MM.1S (cell line): ENCODE measurements around the gene RNPC3.

Source experiments
- DNase-seq: peaks from one replicate; pipeline ENCODE4 v3.0.0-alpha.2; 2015
- H2AFZ ChIP-seq: fragments of 300-600 bp; sonication (generic); 2 replicates; pipeline ENCODE4 v1.6.0; 2016; ENCODE audit warnings: antibody characterized with exemption, low read length
- H3F3A ChIP-seq: fragments of 300-600 bp; sonication (generic); 2 replicates; pipeline ENCODE4 v1.6.1; 2016; ENCODE audit warnings: mild to moderate bottlenecking, antibody characterized with exemption, low read length, moderate library complexity, mixed read lengths; ENCODE audit not compliant: insufficient read depth
- H3K27ac ChIP-seq: fragments of 300-600 bp; sonication (generic); 2 replicates; pipeline ENCODE4 v1.5.1; 2016; ENCODE audit warnings: mild to moderate bottlenecking, low read length
- H3K27me3 ChIP-seq: fragments of 300-600 bp; sonication (generic); replicated peaks from 2 replicates; pipeline ENCODE4 v1.6.0; 2016; ENCODE audit warnings: low read length; ENCODE audit not compliant: insufficient read depth
- H3K36me3 ChIP-seq: fragments of 300-600 bp; sonication (generic); replicated peaks from 2 replicates; pipeline ENCODE4 v1.6.1; 2016; ENCODE audit warnings: mild to moderate bottlenecking, low read length, mixed read lengths; ENCODE audit not compliant: insufficient read depth
- H3K4me1 ChIP-seq: fragments of 300-600 bp; sonication (generic); 2 replicates; pipeline ENCODE4 v1.6.1; 2016; ENCODE audit warnings: low read length, mixed read lengths
- H3K4me2 ChIP-seq: fragments of 300-600 bp; sonication (generic); 2 replicates; pipeline ENCODE4 v1.6.0; 2016; ENCODE audit warnings: low read depth, low read length
- H3K4me3 ChIP-seq: fragments of 300-600 bp; sonication (generic); 2 replicates; pipeline ENCODE4 v1.5.1; 2016; ENCODE audit warnings: low read length, mixed read lengths
- H3K79me2 ChIP-seq: fragments of 300-600 bp; sonication (generic); 2 replicates; pipeline ENCODE4 v1.6.1; 2016; ENCODE audit warnings: mixed run types, low read length, mixed read lengths
- H3K9ac ChIP-seq: fragments of 300-600 bp; sonication (generic); 2 replicates; pipeline ENCODE4 v1.6.1; 2016; ENCODE audit warnings: low read length, mixed read lengths
- H3K9me2 ChIP-seq: fragments of 300-600 bp; sonication (generic); replicated peaks from 2 replicates; pipeline ENCODE4 v1.6.1; 2016; ENCODE audit warnings: mild to moderate bottlenecking, low read length, mixed read lengths; ENCODE audit not compliant: insufficient read depth
- H3K9me3 ChIP-seq: fragments of 300-600 bp; sonication (generic); replicated peaks from 2 replicates; pipeline ENCODE4 v1.6.1; 2016; ENCODE audit warnings: mild to moderate bottlenecking, low read length, mixed read lengths; ENCODE audit not compliant: insufficient read depth
- H4K20me1 ChIP-seq: fragments of 300-600 bp; sonication (generic); 2 replicates; pipeline ENCODE4 v1.6.1; 2016; ENCODE audit warnings: mild to moderate bottlenecking, low read length, moderate library complexity, mixed read lengths; ENCODE audit not compliant: insufficient read depth
- CTCF ChIP-seq: fragments of 300-600 bp; sonication (generic); IDR thresholded peaks from 2 replicates; pipeline ENCODE4 v1.5.1; 2016; ENCODE audit warnings: antibody characterized with exemption, low read length, mixed read lengths
- EZH2 ChIP-seq: fragments of 300-600 bp; sonication (generic); optimal IDR thresholded peaks from 2 replicates; pipeline ENCODE3; 2017; ENCODE audit warnings: low read depth, mild to moderate bottlenecking, antibody characterized with exemption, low read length, mixed read lengths
- EZH2phosphoT487 ChIP-seq: fragments of 300-600 bp; sonication (generic); IDR thresholded peaks from 2 replicates; pipeline ENCODE4 v1.6.1; 2018; ENCODE audit warnings: antibody characterized with exemption, low read length

The RNPC3 gene

DNA sequence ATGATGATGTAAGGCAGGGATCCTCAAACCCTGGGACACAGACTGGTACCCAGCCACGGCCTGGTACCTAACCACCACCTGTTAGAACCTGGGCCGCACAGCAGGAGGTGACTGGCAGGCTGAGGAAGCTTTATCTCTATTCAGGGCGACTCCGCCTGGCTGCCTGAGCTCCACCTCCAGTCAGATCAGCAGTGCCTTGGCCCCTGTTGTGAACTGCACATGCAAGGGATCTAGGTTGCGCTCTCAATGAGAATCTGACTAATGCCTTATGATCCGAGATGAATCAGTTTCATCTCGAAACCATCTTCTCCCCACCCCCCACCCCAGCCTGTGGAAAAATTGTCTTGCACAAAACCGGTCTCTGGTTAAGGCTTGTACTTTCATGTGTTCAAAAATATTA, 4.2 kb downstream of the RNPC3 start:
- H3K79me2 ChIP-seq, result peaks cover 60% of the 10 kb centered on the region
- TF ChIP-seq CTCF, result no peak
- TF ChIP-seq EZH2, result no peak
- no peak for TF ChIP-seq EZH2phosphoT487
- no peak for DNase-seq

DNA sequence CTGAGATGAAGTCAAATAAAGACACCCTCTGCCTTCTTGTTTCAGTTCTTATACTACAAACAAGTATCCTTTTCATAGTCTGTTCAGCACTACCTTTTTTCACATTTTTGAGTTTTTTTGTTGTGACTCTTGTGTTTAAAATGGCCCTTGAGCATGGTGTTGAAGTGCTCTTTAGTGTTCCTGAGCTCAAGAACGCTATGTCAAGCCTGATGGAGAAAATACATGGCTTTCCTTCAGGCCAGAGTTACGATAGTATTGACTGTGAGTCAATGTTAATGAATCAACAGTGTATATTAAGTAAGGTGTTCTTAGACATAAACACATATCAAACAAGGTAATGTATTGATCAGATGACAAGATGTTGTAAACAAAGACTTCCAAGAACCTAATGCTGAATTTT, 12.7 kb downstream of the RNPC3 start:
- H3K27ac ChIP-seq, result no peak overlapping the region
- H3K36me3 ChIP-seq, result no peaks in the 10 kb centered on the region; the same call in none of the 2 replicates
- no peaks in the 10 kb centered on the region for H3K79me2 ChIP-seq

More for the DNA sequence above, 4.2 kb downstream of the RNPC3 start:
- H2AFZ ChIP-seq, result no peak overlapping the region
- no peaks in the 10 kb centered on the region for H3K4me1 ChIP-seq
- H3K9ac ChIP-seq, result no peak overlapping the region
- no peaks in the 10 kb centered on the region for H3F3A ChIP-seq
- no peaks in the 10 kb centered on the region for H3K36me3 ChIP-seq
- no peaks in the 10 kb centered on the region for H3K9me3 ChIP-seq
- H3K4me2 ChIP-seq, result no peak overlapping the region
- no peaks in the 10 kb centered on the region for H4K20me1 ChIP-seq
- no peaks in the 10 kb centered on the region for H3K9me2 ChIP-seq
- no peaks in the 10 kb centered on the region for H3K27me3 ChIP-seq
- no peak overlapping the region for H3K27ac ChIP-seq
- H3K4me3 ChIP-seq, result no peak overlapping the region

GRCh38 chr1:103541431-103541830, 15.9 kb downstream of the RNPC3 start:
- TF ChIP-seq CTCF (no peak), EZH2 (no peak), EZH2phosphoT487 (no peak)
- Histone ChIP-seq H3K9ac (no peak overlapping the region), H3K4me2 (no peak overlapping the region), H3K36me3 (no peaks in the 10 kb centered on the region; the same call in 1 of the 2 replicates), H4K20me1 (no peaks in the 10 kb centered on the region), H3K4me3 (no peak overlapping the region), H3K79me2 (no peaks in the 10 kb centered on the region), H3K4me1 (no peaks in the 10 kb centered on the region), H3K27ac (no peak overlapping the region), H3K9me2 (no peaks in the 10 kb centered on the region), H3F3A (no peaks in the 10 kb centered on the region), H2AFZ (no peak overlapping the region), H3K27me3 (no peaks in the 10 kb centered on the region), H3K9me3 (no peaks in the 10 kb centered on the region)
- no peak for DNase-seq

More for the DNA sequence above, 12.7 kb downstream of the RNPC3 start:
- Histone ChIP-seq H3K4me2 (no peak overlapping the region), H3K27me3 (no peaks in the 10 kb centered on the region), H3K9ac (no peak overlapping the region), H3K4me3 (no peak overlapping the region), H4K20me1 (no peaks in the 10 kb centered on the region), H3K9me3 (no peaks in the 10 kb centered on the region), H2AFZ (no peak overlapping the region), H3K4me1 (no peaks in the 10 kb centered on the region), H3K9me2 (no peaks in the 10 kb centered on the region), H3F3A (no peaks in the 10 kb centered on the region)
- no peak for DNase-seq
- TF ChIP-seq EZH2phosphoT487, result no peak
- no peak for TF ChIP-seq EZH2
- TF ChIP-seq CTCF, result no peak
